Stomach (tissue), 9 donors: ENCODE results near the gene SMIM24. TPM values are rescaled to one million over a fixed set of nuclear protein-coding genes. Genes with fewer than 3 reads are reported as not detected.

ENCODE experiments used
- DNase-seq, 2 donors: peaks; one replicate each; pipeline versions ENCODE4 v3.0.0 to v3.0.0-alpha.2; 2013 to 2019
- H3K27ac ChIP-seq, 5 donors: fragments of 200-600 bp in 4 of 5; sonication (generic) in 4 of 5; one replicate each; pipeline ENCODE4 v1.5.1; 2013 to 2019; ENCODE audit warnings: mild to moderate bottlenecking in 1 of 5, moderate library complexity in 1 of 5
- H3K27me3 ChIP-seq, 3 donors: fragments of 200-600 bp; sonication (generic); one replicate each; pipeline ENCODE4 v1.5.1; 2017 to 2019; ENCODE audit warnings: mixed run types in 1 of 3
- H3K36me3 ChIP-seq, 4 donors: fragments of 200-600 bp; sonication (generic); 1 replicate in 3 of 4; 2 replicates in 1 of 4; pipeline ENCODE4 v1.5.1; 2016 to 2019
- H3K4me1 ChIP-seq, 4 donors: fragments of 200-600 bp; sonication (generic); one replicate each; pipeline ENCODE4 v1.5.1; 2016 to 2019
- H3K4me3 ChIP-seq, 4 donors: fragments of 200-600 bp; sonication (generic) in 3 of 4; one replicate each; pipeline ENCODE4 v1.5.1; 2016 to 2019; ENCODE audit warnings: mild to moderate bottlenecking in 1 of 4
- H3K9me3 ChIP-seq, 4 donors: fragments of 200-600 bp; sonication (generic); one replicate each; pipeline ENCODE4 v1.5.1; 2016 to 2019
- EP300 ChIP-seq: sonication (generic); formaldehyde crosslinking; IDR thresholded peaks from one replicate; pipeline ENCODE4 v1.6.1; 2017; ENCODE audit warnings: antibody characterized with exemption
- POLR2A ChIP-seq, 4 donors: fragments of 450-650 bp; IDR thresholded peaks; one replicate each; pipeline ENCODE4 v1.6.1; 2016; ENCODE audit warnings: antibody characterized with exemption in 4 of 4, control low read depth in 2 of 4, mild to moderate bottlenecking in 1 of 4, moderate library complexity in 1 of 4
- POLR2AphosphoS5 ChIP-seq, 3 donors: sonication (generic); formaldehyde crosslinking; IDR thresholded peaks; one replicate each; pipeline ENCODE4 v1.6.1; 2016; ENCODE audit warnings: antibody characterized with exemption in 3 of 3
- WGBS, 5 donors: extraction: QIAGEN DNeasy Blood & Tissue Kit in 3 of 5; methylation state at CpG; one replicate each; pipeline versions ENCODE4 v1.1.5 to v1.1.7; 2013 to 2018; 5-methylcytosine and 5-hydroxymethylcytosine counted together
- intact Hi-C: fragments of 100-400 bp; cut with DNase I; formaldehyde crosslinking; loops from one replicate; pipeline ENCODE4 v1.15.1; 2023; ENCODE audit warnings: low total_unique reads
- polyA plus RNA-seq, 3 donors: library from polyadenylated mRNA; stranded (reverse); fragments of 200-250 nt; gene quantifications; one replicate each; pipeline ENCODE4 v1.2.3, GENCODE V29; 2013
- total RNA-seq, 5 donors: library from RNA; depleted of rRNA; stranded (reverse); fragments of >200 nt; gene quantifications; one replicate each; pipeline versions ENCODE4 v1.1.0 to v1.2.3, GENCODE V29; 2014 to 2016
- TF ChIP-seq, protein P1 (sequence below), 7 experiments: fragments of 450-650 bp in 4 of 7; fragments of 200-600 bp in 3 of 7; sonication (generic) in 3 of 7; IDR thresholded peaks; one replicate each; pipeline ENCODE4 v1.5.1; 2016 to 2019; ENCODE audit warnings: antibody characterized with exemption in 7 of 7, control low read depth in 2 of 7, mild to moderate bottlenecking in 1 of 7
- donor health status: healthy with polysubstance abuse.
- donor health status: Bipolar disorder and iron deficiency.
- donor health status: healthy.

The SMIM24 gene
- total and polyA plus RNA-seq, 8 donors: 1.4 to 178 (median 68.7) TPM; not detected in 1

DNA sequence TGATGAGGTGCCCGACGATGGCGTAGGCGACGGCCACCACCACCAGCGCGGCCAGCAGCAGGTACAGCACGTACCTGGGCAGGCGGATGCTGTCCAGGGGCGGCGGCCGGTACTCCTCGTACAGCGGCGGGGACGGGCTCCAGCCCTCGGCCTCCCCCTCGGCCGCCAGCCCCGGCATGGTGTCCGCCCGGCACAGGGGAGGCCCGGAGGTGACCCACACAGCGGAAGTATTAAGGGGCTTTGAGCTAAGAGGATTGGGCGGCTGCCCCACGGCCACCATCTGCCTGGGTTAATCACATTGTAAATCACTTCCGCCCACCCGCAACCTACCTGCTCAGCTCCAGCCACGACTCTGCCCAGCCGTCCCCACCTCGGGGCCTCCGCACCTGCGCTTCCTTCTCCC is 2.9 kb upstream of the SMIM24 start, which contains the start of gene SMIM44:
TSS of gene SMIM44 (minus strand) at position 216 of the 403 bp plus-strand sequence. CDS start at position 178, 38 bp downstream.
- peak; percentile 38 to 66 for DNase-seq
- Histone ChIP-seq H3K36me3 (no peaks in the 10 kb centered on the region), H3K27me3 (peaks cover 0 to 77% (median 11%) of the 10 kb centered on the region in 3 donors), H3K9me3 (no peaks in the 10 kb centered on the region), H3K4me3 (peak within 1 kb of the TSS; percentile 28 to 46 (median 38)), H3K4me1 (peaks cover 7 to 50% (median 38%) of the 10 kb centered on the region in 4 donors), H3K27ac (peak within 1 kb of the TSS; percentile 75 to 89 (median 85))
- WGBS, 5 donors: 27 to 59% (median 30%) methylated on average over 17 to 33 of the region's 33 CpGs
- TF ChIP-seq, protein P1, sequence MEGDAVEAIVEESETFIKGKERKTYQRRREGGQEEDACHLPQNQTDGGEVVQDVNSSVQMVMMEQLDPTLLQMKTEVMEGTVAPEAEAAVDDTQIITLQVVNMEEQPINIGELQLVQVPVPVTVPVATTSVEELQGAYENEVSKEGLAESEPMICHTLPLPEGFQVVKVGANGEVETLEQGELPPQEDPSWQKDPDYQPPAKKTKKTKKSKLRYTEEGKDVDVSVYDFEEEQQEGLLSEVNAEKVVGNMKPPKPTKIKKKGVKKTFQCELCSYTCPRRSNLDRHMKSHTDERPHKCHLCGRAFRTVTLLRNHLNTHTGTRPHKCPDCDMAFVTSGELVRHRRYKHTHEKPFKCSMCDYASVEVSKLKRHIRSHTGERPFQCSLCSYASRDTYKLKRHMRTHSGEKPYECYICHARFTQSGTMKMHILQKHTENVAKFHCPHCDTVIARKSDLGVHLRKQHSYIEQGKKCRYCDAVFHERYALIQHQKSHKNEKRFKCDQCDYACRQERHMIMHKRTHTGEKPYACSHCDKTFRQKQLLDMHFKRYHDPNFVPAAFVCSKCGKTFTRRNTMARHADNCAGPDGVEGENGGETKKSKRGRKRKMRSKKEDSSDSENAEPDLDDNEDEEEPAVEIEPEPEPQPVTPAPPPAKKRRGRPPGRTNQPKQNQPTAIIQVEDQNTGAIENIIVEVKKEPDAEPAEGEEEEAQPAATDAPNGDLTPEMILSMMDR (IDR thresholded peaks at IDR 0.05): no peak
- TF ChIP-seq POLR2A (IDR thresholded peaks at IDR 0.05): no peak
- TF ChIP-seq POLR2AphosphoS5 (IDR thresholded peaks at IDR 0.05): no peak
- TF ChIP-seq EP300: no peak
- intact Hi-C loops: no loop called here

DNA sequence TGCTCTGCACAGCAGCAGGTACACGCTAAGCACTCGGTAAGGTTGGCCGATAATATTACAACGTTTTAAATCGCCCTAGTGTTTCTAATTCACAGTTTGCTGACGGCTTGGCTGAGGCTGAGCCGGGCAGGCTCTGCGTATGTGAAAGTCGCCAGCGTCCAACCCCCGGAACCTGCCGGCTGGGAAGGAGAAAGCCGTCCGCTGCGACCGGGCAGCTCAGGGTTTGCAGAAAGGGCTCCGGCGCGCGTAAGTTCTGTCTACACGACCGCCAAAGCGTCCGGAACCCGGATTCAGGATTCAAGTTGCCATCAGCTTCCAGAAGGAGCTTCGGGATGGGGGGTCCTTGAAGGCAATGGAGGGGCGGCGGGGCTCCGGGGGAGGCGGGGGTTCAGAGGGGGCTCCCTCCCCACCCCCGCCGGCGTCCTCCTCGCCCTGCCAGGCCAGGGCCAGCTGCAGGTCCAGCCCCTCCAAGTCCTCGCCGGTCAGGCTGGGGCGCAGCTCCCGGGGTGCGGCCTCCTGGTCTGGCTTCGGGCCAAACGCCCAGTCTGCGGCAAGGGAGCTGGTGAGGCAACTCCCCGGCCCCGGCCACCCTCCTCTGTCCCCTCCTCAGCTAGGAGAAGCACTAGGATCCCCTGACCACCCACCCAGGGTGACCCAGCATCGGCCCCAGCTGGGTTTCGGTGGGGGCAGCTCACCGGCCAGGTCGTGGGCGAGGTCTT is 2.3 kb upstream of the SMIM24 start:
- peaks cover 7 to 52% (median 38%) of the 10 kb centered on the region in 4 donors for H3K4me1 ChIP-seq
- 33 to 58% (median 55%) methylated on average over 24 to 49 of the region's 49 CpGs for WGBS, 5 donors
- TF ChIP-seq POLR2AphosphoS5 (IDR thresholded peaks at IDR 0.05): no peak
- peak; percentile 79 to 80 for DNase-seq
- peaks cover 0 to 77% (median 11%) of the 10 kb centered on the region in 3 donors for H3K27me3 ChIP-seq
- peak overlapping the region; percentile 28 to 46 (median 38) for H3K4me3 ChIP-seq
- H3K9me3 ChIP-seq: no peaks in the 10 kb centered on the region
- intact Hi-C loops: no loop called here
- H3K36me3 ChIP-seq: no peaks in the 10 kb centered on the region
- peak overlapping the region; percentile 75 to 89 (median 85) for H3K27ac ChIP-seq

DNA sequence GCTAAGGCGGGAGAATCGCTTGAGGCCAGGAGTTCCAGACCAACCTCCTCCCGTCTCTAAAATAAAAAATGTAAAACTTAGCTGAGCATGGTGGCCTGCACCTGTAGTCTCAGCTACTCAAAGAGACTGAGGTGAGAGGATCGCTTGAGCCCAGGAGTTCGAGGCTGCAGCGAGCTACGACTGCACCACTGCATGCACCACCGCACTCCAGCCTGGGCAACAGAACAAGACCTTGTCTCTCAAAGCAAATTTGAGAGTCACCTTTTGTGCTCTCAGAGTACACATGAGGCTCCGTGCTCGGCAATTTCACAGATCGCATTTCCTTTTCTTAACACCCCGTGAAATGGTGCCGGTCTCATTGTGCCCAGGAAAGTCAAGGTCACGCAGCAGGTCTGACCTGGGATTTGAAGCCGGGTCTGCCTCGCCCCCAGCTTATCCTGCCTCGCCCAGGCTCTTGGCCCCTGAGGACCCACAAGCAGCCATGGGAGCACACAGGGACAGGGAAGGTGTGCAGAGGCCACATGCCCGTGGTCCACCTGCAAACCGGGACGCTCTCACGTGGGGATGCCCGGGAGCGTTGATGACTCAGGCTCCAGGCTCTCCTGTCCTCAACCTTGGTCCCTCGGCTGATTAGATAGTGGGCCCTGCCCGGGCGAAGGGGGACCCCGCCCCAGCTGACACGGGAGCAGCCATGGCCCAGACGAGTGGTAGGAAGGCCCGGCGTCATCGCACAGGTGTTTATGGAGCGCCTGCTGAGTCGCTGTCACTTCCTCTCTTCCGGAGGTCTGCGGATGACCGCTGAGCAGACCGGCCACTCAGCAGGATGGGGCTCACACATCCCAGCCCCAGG is 1.1 kb upstream of the SMIM24 start:
- Histone ChIP-seq H3K27me3 (peaks cover 0 to 77% (median 11%) of the 10 kb centered on the region in 3 donors), H3K4me1 (peaks cover 7 to 52% (median 38%) of the 10 kb centered on the region in 4 donors), H3K9me3 (no peaks in the 10 kb centered on the region), H3K4me3 (peak overlapping the region in 1 of 4 donors; percentile 46), H3K27ac (peak overlapping the region; percentile 32 to 89 (median 83)), H3K36me3 (no peaks in the 10 kb centered on the region)
- peak; percentile 60 to 75 for DNase-seq
- WGBS, 5 donors: 47 to 65% (median 58%) methylated on average over 21 to 38 of the region's 38 CpGs
- intact Hi-C loops: no loop called here
- peak in 2 of 3 donors; percentile 32 to 38 for TF ChIP-seq POLR2AphosphoS5 (IDR thresholded peaks at IDR 0.05)
- TF ChIP-seq, protein P1 (IDR thresholded peaks at IDR 0.05): no peak

DNA sequence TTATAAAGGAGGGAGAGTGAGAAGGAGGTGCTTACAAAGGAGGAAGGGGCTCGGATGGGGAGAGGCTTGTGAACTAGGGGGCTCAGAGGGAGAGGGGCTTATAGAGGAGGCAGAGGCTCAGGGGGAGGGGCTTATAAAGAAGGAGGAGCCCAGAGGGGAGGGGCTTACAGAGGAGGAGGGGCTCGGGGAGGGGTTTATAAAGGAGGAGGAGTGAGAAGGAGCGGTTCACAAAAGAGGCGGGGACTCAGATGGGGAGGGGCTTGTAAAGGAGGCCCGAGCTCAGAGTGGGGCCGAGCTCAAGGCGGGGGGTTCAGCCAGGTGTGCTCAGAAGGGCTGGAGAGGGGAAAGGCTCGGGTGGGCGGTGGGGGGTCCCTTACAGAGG is 500 bp downstream of the SMIM24 start:
- DNase-seq: peak; percentile 57 to 71
- TF ChIP-seq, protein P1 (IDR thresholded peaks at IDR 0.05): no peak
- TF ChIP-seq EP300 (no peak), POLR2A (IDR thresholded peaks at IDR 0.05) (no peak), POLR2AphosphoS5 (IDR thresholded peaks at IDR 0.05) (no peak)
- H3K9me3 ChIP-seq: no peaks in the 10 kb centered on the region
- peak overlapping the region; percentile 45 to 89 (median 83) for H3K27ac ChIP-seq
- H3K4me3 ChIP-seq: peak overlapping the region; percentile 32 to 40 (median 38)
- WGBS, 5 donors: 14 to 37% (median 17%) methylated on average over 9 of the region's 9 CpGs
- peaks cover 0 to 64% (median 11%) of the 10 kb centered on the region in 3 donors for H3K27me3 ChIP-seq
- H3K4me1 ChIP-seq: peaks cover 7 to 52% (median 38%) of the 10 kb centered on the region in 4 donors
- intact Hi-C loops: no loop called here
- peaks cover 0 to 8% (median 0%) of the 10 kb centered on the region in 4 donors for H3K36me3 ChIP-seq
